Liver (tissue), 3 donors: Measurements from ENCODE around the gene SWT1.

Experiments used
- ATF3 ChIP-seq: IDR thresholded peaks from 2 replicates; pipeline ENCODE4 v1.6.1; 2016; ENCODE audit warnings: antibody characterized with exemption
- CTCF ChIP-seq: fragments of 150-350 bp; IDR thresholded peaks from 2 replicates; pipeline ENCODE4 v1.5.1; 2017; ENCODE audit warnings: improper control_type of control experiment, low read depth, low read length; ENCODE audit not compliant: missing input control
- MAX ChIP-seq: IDR thresholded peaks from 2 replicates; pipeline ENCODE4 v1.6.1; 2016; ENCODE audit warnings: antibody characterized with exemption
- NR2F2 ChIP-seq: IDR thresholded peaks from 2 replicates; pipeline ENCODE4 v1.6.1; 2016; ENCODE audit warnings: antibody characterized with exemption
- donor health status: healthy.
- donor health status: healthy.

DNA sequence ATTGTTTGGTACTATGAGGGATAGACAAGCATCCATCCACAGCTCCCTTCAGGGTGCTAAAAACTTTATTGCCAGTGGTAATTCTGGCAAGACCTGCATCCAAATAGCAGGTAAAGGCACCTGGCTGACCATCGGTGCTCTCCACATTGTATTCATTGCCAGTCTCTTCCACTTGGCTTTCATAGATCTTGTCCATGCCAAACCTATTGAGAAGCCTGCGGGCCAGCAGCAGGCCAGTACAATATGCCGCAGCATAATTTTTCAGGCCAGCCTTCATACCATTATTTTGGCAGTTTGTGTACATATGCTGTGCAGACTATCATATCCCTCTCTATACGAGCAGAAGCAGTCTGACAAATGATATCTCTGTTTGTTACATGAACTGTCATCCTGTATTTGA lies 70.2 kb downstream of the SWT1 start:
- no peak for TF ChIP-seq CTCF
- TF ChIP-seq NR2F2 = no peak
- no peak for TF ChIP-seq ATF3
- TF ChIP-seq MAX = no peak
